HepG2 (cell line): ENCODE results near the gene ZNRD2.

ENCODE experiments used
- EP300 ChIP-seq, 3 experiments: sonication (generic) in 1 of 3; formaldehyde crosslinking in 1 of 3; IDR thresholded peaks; 2 replicates each; pipeline versions ENCODE4 v1.5.1 to v1.6.1; 2011 to 2020; ENCODE audit warnings: low read depth in 2 of 3, low read length in 2 of 3, borderline replicate concordance in 1 of 3, improper control_type of control experiment in 1 of 3, mild to moderate bottlenecking in 1 of 3, missing genetic modification reagents in 1 of 3, moderate library complexity in 1 of 3
- EZH2 ChIP-seq: conservative IDR thresholded peaks from 2 replicates; pipeline ENCODE4 v1.6.1; 2012; ENCODE audit warnings: mild to moderate bottlenecking, low read depth, low read length, moderate library complexity
- FOSL2 ChIP-seq: sonication (generic); formaldehyde crosslinking; IDR thresholded peaks from 2 replicates; pipeline ENCODE4 v1.4.0; 2020; ENCODE audit warnings: missing genetic modification reagents
- KAT2B ChIP-seq: fragments of 150-350 bp; IDR thresholded peaks from 2 replicates; pipeline ENCODE4 v1.6.1; 2014; ENCODE audit warnings: low read depth, low read length, borderline replicate concordance
- NR3C1 ChIP-seq: sonication (generic); formaldehyde crosslinking; IDR thresholded peaks from 2 replicates; pipeline ENCODE4 v1.4.0; 2020; ENCODE audit warnings: missing genetic modification reagents
- POLR2A ChIP-seq, 2 experiments: IDR thresholded peaks; 2 replicates each; pipeline ENCODE4 v1.6.1; 2011; ENCODE audit warnings: low read depth in 2 of 2, low read length in 2 of 2, mild to moderate bottlenecking in 1 of 2, moderate library complexity in 1 of 2; ENCODE audit not compliant: insufficient read depth in 1 of 2
- SAP130 ChIP-seq: IDR thresholded peaks from 2 replicates; pipeline ENCODE4 v1.6.1; 2016; ENCODE audit warnings: low read depth
- SMC3 ChIP-seq: IDR thresholded peaks from 2 replicates; pipeline ENCODE4 v1.6.1; 2011; ENCODE audit warnings: low read length, improper control_type of control experiment
- XRCC5 ChIP-seq: fragments of 200-400 bp; formaldehyde crosslinking; optimal IDR thresholded peaks from 2 replicates; pipeline ENCODE3; 2017; ENCODE audit warnings: mild to moderate bottlenecking, low read length
- TF ChIP-seq, protein P1 (sequence below): sonication (generic); formaldehyde crosslinking; IDR thresholded peaks from 2 replicates; pipeline ENCODE4 v1.8.0; 2022; ENCODE audit warnings: mild to moderate bottlenecking, missing genetic modification reagents

GRCh38 chr11:65525546-65526480 is 44.5 kb upstream of the ZNRD2 start:
- TF ChIP-seq, protein P1, sequence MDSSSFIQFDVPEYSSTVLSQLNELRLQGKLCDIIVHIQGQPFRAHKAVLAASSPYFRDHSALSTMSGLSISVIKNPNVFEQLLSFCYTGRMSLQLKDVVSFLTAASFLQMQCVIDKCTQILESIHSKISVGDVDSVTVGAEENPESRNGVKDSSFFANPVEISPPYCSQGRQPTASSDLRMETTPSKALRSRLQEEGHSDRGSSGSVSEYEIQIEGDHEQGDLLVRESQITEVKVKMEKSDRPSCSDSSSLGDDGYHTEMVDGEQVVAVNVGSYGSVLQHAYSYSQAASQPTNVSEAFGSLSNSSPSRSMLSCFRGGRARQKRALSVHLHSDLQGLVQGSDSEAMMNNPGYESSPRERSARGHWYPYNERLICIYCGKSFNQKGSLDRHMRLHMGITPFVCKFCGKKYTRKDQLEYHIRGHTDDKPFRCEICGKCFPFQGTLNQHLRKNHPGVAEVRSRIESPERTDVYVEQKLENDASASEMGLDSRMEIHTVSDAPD (CRISPR knock-in tag): no peak
- TF ChIP-seq XRCC5 (no peak), FOSL2 (CRISPR knock-in tag) (no peak), EZH2 (no peak), POLR2A (IDR thresholded peaks at IDR 0.05; ENCODE audit: insufficient read depth in 1 of 2, low read depth in 2 of 2, low read length in 2 of 2) (no peak), NR3C1 (CRISPR knock-in tag) (no peak), EP300 (IDR thresholded peaks at IDR 0.05; ENCODE audit: low read depth in 2 of 2, low read length in 2 of 2) (no peak), EP300 (CRISPR knock-in tag; IDR thresholded peaks at IDR 0.05; ENCODE audit: borderline replicate concordance) (no peak), SAP130 (CRISPR knock-in tag) (no peak; the same call in 1 of the 2 replicates), SMC3 (no peak), KAT2B (no peak)
